Measurements from ENCODE around the gene GDPD3. TPM values are rescaled to one million over a fixed set of nuclear protein-coding genes. Genes with fewer than 3 reads are reported as not detected.

The GDPD3 gene
- total RNA-seq, 4 donors from 2014 or later = 13.4 to 41.2 (median 28.1) TPM

GRCh38 chr16:30084096-30084815 lies 29.1 kb downstream of the GDPD3 start:
- Histone ChIP-seq H3K27me3 (no peaks in the 10 kb centered on the region), H3K4me3 (no peak overlapping the region), H3K4me1 (peaks cover 8 to 36% (median 9%) of the 10 kb centered on the region in 3 donors), H3K36me3 (peaks cover 30 to 81% (median 42%) of the 10 kb centered on the region in 3 donors), H3K9me3 (no peaks in the 10 kb centered on the region), H3K27ac (peak overlapping the region in 2 of 4 donors; percentile 52 to 62)
- intact Hi-C loops (cut with DNase I) = no loop called here
- no peak for DNase-seq
- 82 to 86% methylated on average over 8 to 9 of the region's 18 CpGs for WGBS, 2 donors
- TF ChIP-seq CTCF (IDR thresholded peaks at IDR 0.05) (no peak), POLR2A (IDR thresholded peaks at IDR 0.05) (no peak)

GRCh38 chr16:30083216-30084055 lies 29.9 kb downstream of the GDPD3 start:
- 74 to 76% methylated on average over 8 to 11 of the region's 24 CpGs for WGBS, 2 donors
- Histone ChIP-seq H3K36me3 (peaks cover 30 to 89% (median 42%) of the 10 kb centered on the region in 3 donors), H3K4me1 (peaks cover 3 to 36% (median 6%) of the 10 kb centered on the region in 3 donors), H3K4me3 (no peak overlapping the region), H3K27ac (no peak overlapping the region), H3K27me3 (no peaks in the 10 kb centered on the region), H3K9me3 (no peaks in the 10 kb centered on the region)
- TF ChIP-seq POLR2A (IDR thresholded peaks at IDR 0.05) (no peak), CTCF (IDR thresholded peaks at IDR 0.05) (no peak)
- no peak for DNase-seq
- intact Hi-C loops (cut with DNase I) = no loop called here

- H3K27me3 ChIP-seq = no peaks in the 10 kb centered on the region
- DNase-seq = no peak
- intact Hi-C loops (cut with DNase I) = no loop called here
- no peak overlapping the region for H3K4me3 ChIP-seq
- peaks cover 9 to 38% (median 12%) of the 10 kb centered on the region in 3 donors for H3K4me1 ChIP-seq
- peaks cover 30 to 98% (median 42%) of the 10 kb centered on the region in 3 donors for H3K36me3 ChIP-seq
- 78 to 85% methylated on average over 11 to 17 of the region's 20 CpGs for WGBS, 2 donors
- no peak overlapping the region for H3K27ac ChIP-seq
- TF ChIP-seq POLR2A (IDR thresholded peaks at IDR 0.05) = no peak
- TF ChIP-seq CTCF (IDR thresholded peaks at IDR 0.05) = no peak
- H3K9me3 ChIP-seq = no peaks in the 10 kb centered on the region
Observed at GRCh38 chr16:30082545-30083090, 30.7 kb downstream of the GDPD3 start.

GRCh38 chr16:30079480-30079879 lies 33.9 kb downstream of the GDPD3 start:
- Histone ChIP-seq H3K27me3 (no peaks in the 10 kb centered on the region), H3K4me3 (no peak overlapping the region), H3K36me3 (peaks cover 21 to 76% (median 39%) of the 10 kb centered on the region in 3 donors), H3K4me1 (peaks cover 26 to 48% (median 29%) of the 10 kb centered on the region in 3 donors), H3K9me3 (no peaks in the 10 kb centered on the region), H3K27ac (no peak overlapping the region)
- WGBS, 2 donors = 71% methylated on average over 2 of the region's 7 CpGs; no CpG with 5 or more reads in 1 of the 2 donors
- DNase-seq = no peak
- TF ChIP-seq POLR2A (IDR thresholded peaks at IDR 0.05) (no peak), CTCF (IDR thresholded peaks at IDR 0.05) (no peak)
- intact Hi-C loops (cut with DNase I) = no loop called here
